Activated CD4-positive, alpha-beta T cell treated with anti-CD3 and anti-CD28 coated beads, Interleukin-2, Interleukin-4, amounts not matched to agents 100 ng/mL and 50 ng/mL, durations not matched to agents 16 hours and 8 hours (primary cell): ENCODE measurements around the gene VSTM1.
A peak's percentile ranks its signal among the peaks of the same experiment; 100 is the strongest.
"Not testable (repeated sequence)": the region's sequence is repeated elsewhere in the genome, so short reads cannot be mapped to it uniquely, and the experiment has no call there.

Experiments
- DNase-seq: peaks from one replicate; pipeline ENCODE4 v3.0.0-alpha.2; 2020; ENCODE audit warnings: low spot score

The VSTM1 gene

GRCh38 chr19:54073829-54074228, 10.1 kb upstream of the VSTM1 start:
- DNase-seq, result no peak

GRCh38 chr19:54069470-54069869, 5.8 kb upstream of the VSTM1 start:
- DNase-seq, result no peak

DNA sequence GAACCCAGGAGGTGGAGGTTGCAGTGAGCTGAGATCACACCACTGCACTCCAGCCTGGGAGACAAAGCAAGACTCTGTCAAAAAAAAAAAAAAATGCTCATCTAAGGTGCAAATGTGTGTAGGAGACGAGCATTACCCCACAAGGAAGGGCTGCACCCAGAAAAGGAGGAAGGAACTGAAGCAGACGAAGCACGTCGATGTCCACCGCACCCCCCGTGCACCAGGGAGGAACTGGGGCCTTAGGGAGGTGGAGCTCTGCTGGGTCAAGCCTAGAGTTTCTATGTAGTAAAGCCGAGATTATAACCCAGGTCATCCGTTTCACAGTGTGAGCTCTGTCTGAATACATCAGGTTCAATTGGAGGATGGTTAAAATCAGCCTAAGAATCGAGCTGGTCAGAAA, 1.1 kb downstream of the VSTM1 start:
- no peak for DNase-seq

DNA sequence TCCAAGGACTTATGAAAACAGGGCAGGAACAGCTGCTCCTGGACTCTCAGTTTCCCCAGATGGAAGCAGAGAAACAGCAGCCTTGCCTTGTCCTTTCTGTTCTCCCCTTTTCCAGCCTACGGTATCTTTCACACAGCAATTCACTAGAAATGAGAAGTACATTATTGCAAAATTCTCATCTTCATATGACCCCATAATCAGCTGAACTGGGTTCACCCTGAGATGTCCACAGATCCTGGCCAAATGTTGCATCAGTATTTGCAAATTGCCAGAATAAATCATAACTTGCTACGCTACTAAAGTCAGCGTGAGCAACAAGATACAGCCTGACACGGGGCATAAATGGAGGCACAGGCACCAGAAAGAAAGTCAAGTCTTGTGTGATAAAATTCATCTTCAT, 16.1 kb downstream of the VSTM1 start:
- DNase-seq, result no peak

- DNase-seq, result no peak
Observed at GRCh38 chr19:54045771-54046170, 17.9 kb downstream of the VSTM1 start.

DNA sequence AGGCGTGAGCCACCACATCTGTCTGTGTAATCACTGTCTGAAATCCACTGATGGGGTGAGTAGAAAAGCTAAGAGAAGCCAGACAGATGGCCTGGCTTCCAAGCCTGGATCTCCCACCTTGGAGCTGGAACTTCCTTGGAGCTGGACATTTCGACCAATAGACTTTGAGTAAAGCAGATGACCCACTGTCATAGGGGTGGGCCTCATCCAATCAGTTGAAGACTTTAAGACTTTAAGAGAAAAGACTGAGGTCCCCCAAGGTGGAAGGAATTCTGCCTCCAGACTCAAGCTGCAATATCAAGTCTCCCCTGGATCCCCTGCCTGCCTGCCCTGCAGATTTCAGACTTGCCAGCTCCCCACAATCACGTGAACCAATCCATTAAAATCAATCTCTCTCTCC, 20.7 kb downstream of the VSTM1 start:
- no peak for DNase-seq

DNA sequence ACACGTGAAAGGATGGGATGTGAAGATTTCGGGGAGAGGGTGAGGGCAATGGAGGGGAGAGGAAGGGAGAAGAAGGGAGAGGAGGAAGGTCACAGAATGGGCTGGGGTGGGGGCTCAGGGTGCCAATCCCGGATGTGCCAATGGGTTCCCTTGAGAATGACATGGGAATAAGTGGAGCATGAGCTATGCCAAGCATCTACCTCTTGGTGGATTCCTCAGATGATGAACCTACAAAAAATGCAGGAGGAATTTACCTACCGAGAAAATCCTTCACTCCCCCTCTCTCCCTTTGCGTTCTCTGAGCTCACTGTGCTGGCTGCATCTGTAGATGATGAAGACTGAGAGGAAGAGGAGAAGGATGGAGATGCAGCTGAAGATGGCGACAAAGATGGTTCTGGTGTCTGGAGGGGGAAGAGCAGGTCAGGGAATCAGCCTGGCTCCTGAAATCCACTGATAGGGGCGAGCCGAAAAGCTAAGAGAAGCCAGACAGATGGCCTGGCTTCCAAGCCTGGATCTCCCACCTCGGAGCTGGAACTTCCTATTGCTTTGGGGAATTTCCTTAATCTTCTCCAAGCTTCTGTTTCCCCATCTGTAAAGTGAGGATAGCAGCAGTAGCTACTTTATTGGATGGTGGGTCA, 21.6 kb downstream of the VSTM1 start:
- DNase-seq, result no peak

DNA sequence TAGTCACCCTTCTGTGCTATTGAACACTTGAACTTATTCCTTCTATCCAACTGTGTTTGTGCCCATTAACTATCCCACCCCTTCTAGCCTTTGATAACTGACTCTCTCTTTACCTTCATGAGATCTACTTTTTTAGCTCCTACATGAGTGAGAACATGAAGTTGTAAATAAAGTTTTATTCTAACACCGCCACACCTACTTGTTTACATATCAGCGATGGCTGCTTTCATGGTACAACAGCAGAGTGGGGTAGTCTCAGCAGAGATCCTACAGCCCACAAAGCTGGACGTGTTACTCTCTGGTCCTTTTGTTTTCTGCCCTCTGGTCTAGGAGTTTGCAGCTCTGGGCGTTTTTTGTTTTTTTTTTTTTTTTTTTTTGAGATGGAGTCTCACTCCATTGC, 23.7 kb downstream of the VSTM1 start:
- no peak for DNase-seq

GRCh38 chr19:54036542-54036941, 27.2 kb downstream of the VSTM1 start:
- DNase-seq, result not testable (repeated sequence)

GRCh38 chr19:54035215-54036178, 28.2 kb downstream of the VSTM1 start:
- no peak for DNase-seq

GRCh38 chr19:54030895-54031586, 32.7 kb downstream of the VSTM1 start:
- DNase-seq, result no peak

DNA sequence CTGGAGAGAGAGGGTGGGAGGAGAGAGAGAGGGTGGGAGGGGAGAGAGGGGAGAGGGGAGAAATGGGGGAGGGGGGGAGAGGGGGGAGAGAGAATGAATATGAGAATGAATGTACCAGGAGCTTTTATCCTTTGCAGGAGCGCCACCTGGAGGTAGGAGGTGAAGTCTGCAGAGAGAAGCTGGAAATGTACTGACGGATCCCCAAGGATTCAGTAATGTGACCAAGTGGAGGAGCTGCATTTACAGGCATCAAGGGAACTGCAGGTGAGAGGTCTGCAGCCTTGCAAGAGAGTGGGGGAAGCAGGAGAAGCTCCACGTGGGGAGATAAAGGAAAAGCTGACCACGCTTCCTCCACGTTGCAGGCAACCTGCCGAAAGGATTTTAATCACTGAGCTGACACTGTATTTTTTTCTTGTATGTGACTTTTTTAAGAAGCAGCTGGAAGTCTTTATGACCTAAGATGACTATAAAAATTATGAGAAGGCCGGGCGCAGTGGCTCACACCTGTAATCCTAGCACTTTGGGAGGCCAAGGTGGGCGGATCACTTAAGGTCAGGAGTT, 33.7 kb downstream of the VSTM1 start:
- peak; percentile 52 for DNase-seq

DNA sequence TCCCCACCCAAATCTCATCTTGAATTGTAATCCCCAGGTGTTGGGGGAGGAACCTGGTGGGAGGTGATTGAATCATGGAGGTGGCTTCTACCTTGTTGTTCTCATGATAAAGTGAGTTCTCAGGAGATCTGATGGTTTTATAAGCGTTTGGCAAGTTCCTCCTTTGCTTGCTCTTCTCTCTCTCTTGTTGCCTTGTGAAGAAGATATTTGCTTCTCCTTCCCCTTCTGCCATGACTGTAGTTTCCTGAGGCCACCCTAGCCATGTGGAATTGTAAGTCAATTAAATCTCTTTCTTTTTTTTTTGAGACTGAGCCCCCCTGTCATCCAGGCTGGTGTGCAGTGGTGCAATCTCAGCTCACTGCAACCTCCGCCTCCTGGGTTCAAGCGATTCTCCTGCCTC, 34.4 kb downstream of the VSTM1 start:
- no peak for DNase-seq

DNA sequence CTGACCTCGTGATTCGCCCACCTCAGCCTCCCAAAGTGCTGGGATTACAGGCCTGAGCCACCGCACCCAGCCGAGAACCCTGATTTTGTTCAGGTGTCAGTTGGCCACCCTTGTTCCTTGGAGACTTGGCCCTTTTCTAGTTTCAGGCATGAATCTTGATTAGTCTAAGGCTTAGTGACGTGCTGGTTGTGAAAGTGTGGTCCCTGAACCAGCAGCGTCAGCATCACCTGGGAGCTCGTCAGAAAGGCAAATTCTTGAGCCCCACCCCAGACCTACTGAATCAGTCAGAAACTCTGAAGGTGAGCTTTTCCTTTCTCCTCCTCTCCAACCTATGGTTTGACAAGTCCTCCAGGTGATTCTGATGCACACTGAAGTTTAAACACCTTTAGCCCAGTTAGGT, 37.0 kb downstream of the VSTM1 start:
- no peak for DNase-seq

DNA sequence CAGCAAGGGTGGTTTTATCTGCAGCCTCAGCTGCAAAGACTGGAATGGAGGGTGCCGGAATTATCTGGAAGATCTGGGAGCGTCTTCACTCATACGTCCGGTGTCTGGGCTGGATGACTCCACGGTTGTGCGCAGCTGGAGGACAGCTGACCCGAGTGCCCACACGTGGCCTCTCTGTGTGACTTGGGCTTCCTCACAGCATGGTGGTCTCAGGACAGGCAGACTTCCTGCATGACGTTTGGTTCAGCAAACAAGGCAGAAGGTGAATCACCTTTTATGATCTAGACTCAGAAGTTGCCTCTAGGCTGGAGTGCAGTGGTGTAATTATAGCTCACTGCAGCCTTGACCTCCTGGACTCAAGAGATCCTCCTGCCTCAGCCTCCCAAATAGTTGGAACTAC, 39.0 kb downstream of the VSTM1 start:
- DNase-seq, result no peak

GRCh38 chr19:54023191-54023590, 40.5 kb downstream of the VSTM1 start:
- DNase-seq, result no peak

DNA sequence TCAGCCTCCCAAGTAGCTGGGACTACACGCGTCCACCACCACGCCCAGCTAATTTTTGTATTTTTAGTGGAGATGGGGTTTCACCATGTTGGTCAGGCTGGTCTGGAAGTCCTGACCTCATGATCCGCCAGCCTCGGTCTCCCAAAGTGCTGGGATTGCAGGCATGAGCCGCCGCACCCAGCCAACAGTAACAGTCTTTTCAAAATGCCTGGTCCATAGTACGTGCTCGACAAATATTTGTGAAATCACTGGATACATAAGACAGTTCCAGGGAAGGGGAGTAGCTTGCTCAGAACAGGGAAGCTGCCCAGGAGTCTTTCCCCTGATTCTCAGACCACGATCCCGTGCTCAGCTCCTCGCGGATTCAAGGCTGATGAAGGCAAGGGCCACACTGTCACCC, 41.8 kb downstream of the VSTM1 start:
- no peak for DNase-seq

- DNase-seq, result no peak
Observed at GRCh38 chr19:54021363-54021762, 42.3 kb downstream of the VSTM1 start.

GRCh38 chr19:54017261-54017660, 46.4 kb downstream of the VSTM1 start:
- DNase-seq, result no peak

DNA sequence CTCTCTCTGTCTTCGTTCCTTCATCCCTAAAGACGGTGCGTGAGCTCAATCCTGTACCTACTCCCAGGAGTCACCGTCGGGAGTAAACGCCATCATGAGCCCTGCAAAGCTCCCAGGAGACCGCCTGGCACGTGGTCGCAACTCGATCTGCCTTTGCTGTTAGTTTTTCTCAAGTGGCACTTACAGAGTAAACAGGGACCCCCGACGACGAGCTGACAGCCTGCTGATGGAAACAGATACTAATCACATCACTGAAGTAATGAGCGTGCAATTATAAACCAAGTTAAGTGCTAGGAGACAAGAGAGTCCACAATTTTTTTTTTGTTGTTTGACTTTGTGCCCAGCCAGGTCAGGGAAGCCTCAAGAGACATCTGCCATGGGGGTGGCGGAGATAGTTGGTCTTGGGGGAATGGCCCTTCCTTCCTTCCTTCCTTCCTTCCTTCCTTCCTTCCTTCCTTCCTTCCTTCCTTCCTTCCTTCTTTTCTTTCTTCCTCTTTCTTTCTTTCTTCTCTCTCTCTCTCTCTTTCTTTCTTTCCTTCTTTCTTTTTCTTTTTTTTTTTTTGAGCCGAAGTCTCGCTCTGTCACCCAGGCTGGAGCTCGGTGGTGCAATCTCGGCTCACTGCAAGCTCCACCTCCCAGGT, 48.7 kb downstream of the VSTM1 start:
- DNase-seq, result no peak

DNA sequence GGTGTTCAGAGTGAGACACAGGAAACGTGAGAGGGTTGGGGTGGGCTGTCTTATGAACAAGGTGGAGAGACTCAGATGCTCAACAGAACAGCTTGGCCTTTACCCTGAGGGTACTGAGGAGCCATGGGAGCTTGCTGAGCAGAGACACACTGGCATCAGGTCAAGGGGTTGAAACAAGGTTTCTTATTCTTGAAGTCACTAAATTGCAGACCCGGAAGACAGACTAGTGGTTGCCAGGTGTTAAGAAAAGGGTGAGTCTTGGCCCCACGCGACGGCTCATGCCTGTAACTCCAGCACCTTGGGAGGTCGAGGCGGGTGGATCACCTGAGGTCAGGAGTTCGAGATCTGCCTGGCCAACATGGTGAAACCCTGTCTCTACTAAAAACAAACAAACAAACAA, 49.8 kb downstream of the VSTM1 start:
- no peak for DNase-seq
